K562 (cell line): ENCODE results near the gene ANTKMT. TPM values are rescaled to one million over a fixed set of nuclear protein-coding genes. Genes with fewer than 3 reads are reported as not detected.

ENCODE experiments used
- ATF4 ChIP-seq: fragments of 450-650 bp; formaldehyde crosslinking; IDR thresholded peaks from 2 replicates; pipeline ENCODE4 v1.4.0; 2022; ENCODE audit warnings: mild to moderate bottlenecking, moderate library complexity
- CBFB ChIP-seq: sonication (generic); formaldehyde crosslinking; IDR thresholded peaks from 2 replicates; pipeline ENCODE4 v1.4.0; 2020; ENCODE audit warnings: mild to moderate bottlenecking, missing genetic modification reagents
- EHMT2 ChIP-seq: fragments of 450-650 bp; IDR thresholded peaks from 2 replicates; pipeline ENCODE4 v1.6.1; 2018; ENCODE audit warnings: antibody characterized with exemption
- ETV6 ChIP-seq, 3 experiments: fragments of 150-350 bp in 1 of 3; sonication (generic) in 1 of 3; formaldehyde crosslinking in 1 of 3; IDR thresholded peaks; 2 replicates each; pipeline versions ENCODE4 v1.6.1 to v1.8.0; 2014 to 2022; ENCODE audit warnings: borderline replicate concordance in 2 of 3, low read depth in 2 of 3, antibody characterized with exemption in 1 of 3, low read length in 1 of 3, mild to moderate bottlenecking in 1 of 3, missing genetic modification reagents in 1 of 3
- FIP1L1 ChIP-seq: fragments of 200-400 bp; formaldehyde crosslinking; IDR thresholded peaks from 2 replicates; pipeline ENCODE4 v1.6.1; 2018; ENCODE audit warnings: mild to moderate bottlenecking, low read depth, low read length; ENCODE audit not compliant: poor library complexity, severe bottlenecking
- FOXM1 ChIP-seq, 2 experiments: fragments of 450-650 bp in 1 of 2; sonication (generic) in 1 of 2; formaldehyde crosslinking in 1 of 2; IDR thresholded peaks; 2 replicates each; pipeline versions ENCODE4 v1.6.1 to v1.9.0; 2017 to 2022; ENCODE audit warnings: low read depth in 2 of 2, mild to moderate bottlenecking in 2 of 2, missing genetic modification reagents in 1 of 2, moderate library complexity in 1 of 2
- HLTF ChIP-seq: fragments of 450-650 bp; IDR thresholded peaks from 2 replicates; pipeline ENCODE4 v1.6.1; 2016
- HMG20A ChIP-seq: fragments of 450-650 bp; formaldehyde crosslinking; conservative IDR thresholded peaks from 2 replicates; pipeline ENCODE4 v1.4.0; 2020; ENCODE audit warnings: mild to moderate bottlenecking, mixed read lengths
- HNRNPLL ChIP-seq: fragments of 200-400 bp; formaldehyde crosslinking; IDR thresholded peaks from 2 replicates; pipeline ENCODE4 v1.6.1; 2017; ENCODE audit warnings: low read length, low read depth, mild to moderate bottlenecking; ENCODE audit not compliant: poor library complexity, severe bottlenecking
- KDM1A ChIP-seq, 2 experiments: fragments of 450-650 bp; IDR thresholded peaks; 2 replicates each; pipeline ENCODE4 v1.6.1; 2016; ENCODE audit warnings: mild to moderate bottlenecking in 2 of 2
- KLF10 ChIP-seq: fragments of 250-450 bp; sonication (Bioruptor Pico); IDR thresholded peaks from 2 replicates; pipeline ENCODE4 v1.6.1; 2021; ENCODE audit warnings: matching md5 sums
- KLF13 ChIP-seq: fragments of 450-650 bp; IDR thresholded peaks from 2 replicates; pipeline ENCODE4 v1.6.1; 2016; ENCODE audit warnings: missing genetic modification characterization, low read depth, mild to moderate bottlenecking, missing compliant biosample characterization, moderate library complexity, borderline replicate concordance
- MIER1 ChIP-seq: fragments of 450-650 bp; IDR thresholded peaks from 2 replicates; pipeline ENCODE4 v1.6.1; 2016; ENCODE audit warnings: antibody characterized with exemption, mild to moderate bottlenecking, low read depth
- NUFIP1 ChIP-seq: fragments of 450-650 bp; IDR thresholded peaks from 2 replicates; pipeline ENCODE4 v1.6.1; 2018; ENCODE audit not compliant: partially characterized antibody
- RNF219 ChIP-seq: fragments of 250-450 bp; sonication (Bioruptor Pico); IDR thresholded peaks from 2 replicates; pipeline ENCODE4 v1.5.0; 2022; ENCODE audit warnings: mild to moderate bottlenecking
- SIN3B ChIP-seq: fragments of 450-650 bp; IDR thresholded peaks from 2 replicates; pipeline ENCODE4 v1.6.1; 2017; ENCODE audit warnings: low read depth, mild to moderate bottlenecking, moderate library complexity
- VEZF1 ChIP-seq: fragments of 200-800 bp; sonication (Bioruptor generic); IDR thresholded peaks from 2 replicates; pipeline ENCODE4 v1.6.1; 2017; ENCODE audit warnings: missing genetic modification characterization, missing compliant biosample characterization
- YBX1 ChIP-seq: fragments of 450-650 bp; IDR thresholded peaks from 2 replicates; pipeline ENCODE4 v1.7.1; 2016; ENCODE audit warnings: mild to moderate bottlenecking
- ZBTB12 ChIP-seq: fragments of 250-450 bp; sonication (Bioruptor Pico); IDR thresholded peaks from 2 replicates; pipeline ENCODE4 v1.4.0; 2020
- ZNF146 ChIP-seq: IDR thresholded peaks from one replicate; pipeline ENCODE4 v1.6.1; 2018; ENCODE audit warnings: missing compliant biosample characterization; ENCODE audit not compliant: unreplicated experiment
- ZNF57 ChIP-seq: fragments of 450-650 bp; formaldehyde crosslinking; IDR thresholded peaks from 2 replicates; pipeline ENCODE4 v1.4.0; 2020; ENCODE audit warnings: mild to moderate bottlenecking, moderate library complexity
- ZNF699 ChIP-seq: fragments of 250-450 bp; sonication (Bioruptor Pico); IDR thresholded peaks from 2 replicates; pipeline ENCODE4 v1.8.0; 2021; ENCODE audit warnings: mild to moderate bottlenecking, moderate library complexity; ENCODE audit not compliant: insufficient replicate concordance
- polyA plus RNA-seq, 8 experiments: library from polyadenylated mRNA; depleted of rRNA in 4 of 8; stranded (reverse) in 5 of 8; unstranded in 3 of 8; fragments of >200 nt; fragmentation: Nextera tagmentation in 2 of 8; fragmentation: Illumina TruSeq in 1 of 8; extraction: Ambion mirVana in 2 of 8; extraction: Trizol in 1 of 8; gene quantifications; 2 replicates each; pipeline versions ENCODE4 v1.2.1 to v1.2.3, GENCODE V29; 2011 to 2014; ENCODE audit warnings: inconsistent platforms in 1 of 8, missing spikeins in 1 of 8
- total RNA-seq, 7 experiments: library from RNA; depleted of rRNA in 6 of 7; stranded (reverse); fragments of >200 nt in 6 of 7; fragmentation: Illumina TruSeq in 2 of 7; extraction: Trizol in 2 of 7; gene quantifications; 2 replicates each; pipeline versions ENCODE4 v1.2.1 to v1.2.3, GENCODE V29; 2011 to 2021; ENCODE audit warnings: low replicate concordance in 1 of 7

ANTKMT gene
- total and polyA plus RNA-seq, 9 of the 15 experiments (the other 6 are each of a cell fraction or from before 2014, with no cell fraction given) = 0.58 to 217 (median 19.1) TPM

- TF ChIP-seq ETV6 (IDR thresholded peaks at IDR 0.05; ENCODE audit: borderline replicate concordance in 1 of 2, low read depth in 2 of 2, low read length in 1 of 2) (no peak), ETV6 (CRISPR knock-in tag; IDR thresholded peaks at IDR 0.05; ENCODE audit: borderline replicate concordance) (peak; percentile 66; the same call in 1 of the 2 replicates), CBFB (CRISPR knock-in tag) (no peak), NUFIP1 (no peak), KLF10 (CRISPR knock-in tag) (no peak), ZNF57 (CRISPR knock-in tag) (no peak), ATF4 (CRISPR knock-in tag) (no peak), ZBTB12 (CRISPR knock-in tag) (no peak), SIN3B (0 out of 2 replicates have a peak, but pooled peaks have one; percentile 24), HNRNPLL (no peak), RNF219 (CRISPR knock-in tag) (no peak), ZNF146 (CRISPR knock-in tag) (no peak), ZNF699 (CRISPR knock-in tag) (no peak), EHMT2 (peak; percentile 82), FIP1L1 (peak; percentile 62), YBX1 (no peak), VEZF1 (CRISPR knock-in tag) (no peak), HMG20A (no peak), MIER1 (peak; percentile 80; the same call in 1 of the 2 replicates), KDM1A (IDR thresholded peaks at IDR 0.05) (no peak), HLTF (no peak), KLF13 (tag) (no peak), FOXM1 (IDR thresholded peaks at IDR 0.05; ENCODE audit: low read depth) (no peak), FOXM1 (CRISPR knock-in tag; IDR thresholded peaks at IDR 0.05; ENCODE audit: low read depth) (no peak)
These were observed 20.0 kb upstream of the ANTKMT start (continued) for GRCh38 chr16:700684-701584.
